Measurements from ENCODE around the gene ABCB8. TPM values are rescaled to one million over a fixed set of nuclear protein-coding genes. Genes with fewer than 3 reads are reported as not detected.

Gene ABCB8
- total RNA-seq, 2 experiments from 2014 or later: 57.0 to 62.2 TPM

DNA sequence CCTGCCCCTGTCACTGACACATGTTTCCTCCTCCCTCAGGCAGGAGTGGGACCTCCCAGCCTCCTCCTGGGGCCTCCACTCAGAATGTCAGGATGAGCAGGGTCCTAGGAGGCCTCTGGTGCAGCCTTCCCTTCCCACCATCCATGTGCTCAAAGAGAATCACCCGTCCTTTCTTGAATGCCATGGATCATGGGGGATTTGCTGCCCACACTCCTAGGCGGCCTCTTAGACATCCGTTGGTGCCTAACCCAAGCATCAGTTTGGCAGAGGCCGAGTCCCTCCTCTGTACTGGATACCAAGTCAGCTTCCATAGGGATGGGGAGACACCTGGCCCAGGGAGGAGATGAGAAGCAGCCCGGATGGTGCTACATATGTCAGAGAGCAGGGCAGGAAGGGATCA is 30.4 kb upstream of the ABCB8 start:
- H3K36me3 Mint-ChIP-seq (ENCODE audit: low read depth): no peaks in the 10 kb centered on the region
- peak overlapping the region; percentile 58 for H3K4me3 Mint-ChIP-seq
- DNase-seq (no peak), ATAC-seq (ENCODE audit: poor library complexity) (no peak)
- peaks cover 73% of the 10 kb centered on the region for H3K4me1 ChIP-seq (ENCODE audit: insufficient read depth, low read length)
- POLR2A ChIA-PET: interaction anchor here (0.7 to 2.3 kb wide), 3 partner anchors 11 to 16 kb away, joined by 4 to 7 read pairs (median 7); no protein-coding TSS in a partner anchor
- H3K9me3 Mint-ChIP-seq: no peaks in the 10 kb centered on the region
- TF ChIP-seq, protein P1, sequence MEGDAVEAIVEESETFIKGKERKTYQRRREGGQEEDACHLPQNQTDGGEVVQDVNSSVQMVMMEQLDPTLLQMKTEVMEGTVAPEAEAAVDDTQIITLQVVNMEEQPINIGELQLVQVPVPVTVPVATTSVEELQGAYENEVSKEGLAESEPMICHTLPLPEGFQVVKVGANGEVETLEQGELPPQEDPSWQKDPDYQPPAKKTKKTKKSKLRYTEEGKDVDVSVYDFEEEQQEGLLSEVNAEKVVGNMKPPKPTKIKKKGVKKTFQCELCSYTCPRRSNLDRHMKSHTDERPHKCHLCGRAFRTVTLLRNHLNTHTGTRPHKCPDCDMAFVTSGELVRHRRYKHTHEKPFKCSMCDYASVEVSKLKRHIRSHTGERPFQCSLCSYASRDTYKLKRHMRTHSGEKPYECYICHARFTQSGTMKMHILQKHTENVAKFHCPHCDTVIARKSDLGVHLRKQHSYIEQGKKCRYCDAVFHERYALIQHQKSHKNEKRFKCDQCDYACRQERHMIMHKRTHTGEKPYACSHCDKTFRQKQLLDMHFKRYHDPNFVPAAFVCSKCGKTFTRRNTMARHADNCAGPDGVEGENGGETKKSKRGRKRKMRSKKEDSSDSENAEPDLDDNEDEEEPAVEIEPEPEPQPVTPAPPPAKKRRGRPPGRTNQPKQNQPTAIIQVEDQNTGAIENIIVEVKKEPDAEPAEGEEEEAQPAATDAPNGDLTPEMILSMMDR (IDR thresholded peaks at IDR 0.05): no peak
- peaks cover 53% of the 10 kb centered on the region for H3K4me1 Mint-ChIP-seq (ENCODE audit: low read depth)
- peaks cover 5% of the 10 kb centered on the region for H3K36me3 ChIP-seq (ENCODE audit: insufficient read depth, low read length)
- no peaks in the 10 kb centered on the region for H3K27me3 ChIP-seq (ENCODE audit: control insufficient read depth in 1 of 2, insufficient read depth in 2 of 2, low read length in 2 of 2)
- CTCF ChIA-PET: interaction anchor here (1.6 kb wide), 1 partner anchor 20 kb away, joined by 3 read pairs; no protein-coding TSS in a partner anchor
- no peak overlapping the region for H3K27ac Mint-ChIP-seq
- no peak overlapping the region for H3K27ac ChIP-seq (ENCODE audit: low read depth in 1 of 2, low read length in 2 of 2)
- intact Hi-C loops (cut with DNase I, micrococcal nuclease): no loop called here
- no peaks in the 10 kb centered on the region for H3K9me3 ChIP-seq (ENCODE audit: control insufficient read depth in 1 of 2, insufficient read depth in 1 of 2, low read length in 2 of 2)
- no peaks in the 10 kb centered on the region for H3K27me3 Mint-ChIP-seq
- H3K4me3 ChIP-seq (ENCODE audit: low read length): no peak overlapping the region

DNA sequence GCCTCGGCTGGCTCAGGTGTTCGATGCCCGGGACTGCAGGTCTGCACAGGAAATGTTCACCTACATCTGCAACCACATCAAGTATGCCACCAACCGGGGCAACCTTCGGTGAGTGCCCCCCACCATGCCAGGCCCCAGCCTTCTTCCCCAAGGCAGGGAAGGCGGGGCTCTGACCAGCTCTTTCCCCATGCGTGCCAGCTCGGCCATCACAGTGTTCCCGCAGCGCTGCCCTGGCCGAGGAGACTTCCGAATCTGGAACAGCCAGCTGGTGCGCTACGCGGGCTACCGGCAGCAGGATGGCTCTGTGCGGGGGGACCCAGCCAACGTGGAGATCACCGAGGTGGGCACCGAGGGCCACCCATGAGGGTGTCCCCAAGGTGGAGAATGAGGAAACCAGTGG is 29.9 kb upstream of the ABCB8 start:
- CTCF ChIA-PET: interaction anchor here (1.6 kb wide), 1 partner anchor 20 kb away, joined by 3 read pairs; no protein-coding TSS in a partner anchor
- Histone ChIP-seq H3K4me1 (ENCODE audit: insufficient read depth, low read length) (peaks cover 69% of the 10 kb centered on the region), H3K27ac (ENCODE audit: low read depth in 1 of 2, low read length in 2 of 2) (no peak overlapping the region), H3K4me3 (ENCODE audit: low read length) (no peak overlapping the region), H3K9me3 (ENCODE audit: control insufficient read depth in 1 of 2, insufficient read depth in 1 of 2, low read length in 2 of 2) (no peaks in the 10 kb centered on the region), H3K27me3 (ENCODE audit: control insufficient read depth in 1 of 2, insufficient read depth in 2 of 2, low read length in 2 of 2) (no peaks in the 10 kb centered on the region), H3K36me3 (ENCODE audit: insufficient read depth, low read length) (peaks cover 5% of the 10 kb centered on the region)
- DNase-seq: peak in 1 of 14 experiments; percentile 12
- H3K36me3 Mint-ChIP-seq (ENCODE audit: low read depth): no peaks in the 10 kb centered on the region
- H3K9me3 Mint-ChIP-seq: no peaks in the 10 kb centered on the region
- intact Hi-C loops (cut with DNase I, micrococcal nuclease): no loop called here
- peak overlapping the region; percentile 7 for H3K4me3 Mint-ChIP-seq
- no peak for ATAC-seq (ENCODE audit: poor library complexity)
- H3K27ac Mint-ChIP-seq: peak overlapping the region; percentile 42
- H3K4me1 Mint-ChIP-seq (ENCODE audit: low read depth): peaks cover 51% of the 10 kb centered on the region
- POLR2A ChIA-PET: interaction anchor here (0.7 to 2.3 kb wide), 2 partner anchors 10 to 12 kb away, joined by 4 to 7 read pairs; no protein-coding TSS in a partner anchor
- no peaks in the 10 kb centered on the region for H3K27me3 Mint-ChIP-seq
- TF ChIP-seq, protein P1 (IDR thresholded peaks at IDR 0.05): no peak

DNA sequence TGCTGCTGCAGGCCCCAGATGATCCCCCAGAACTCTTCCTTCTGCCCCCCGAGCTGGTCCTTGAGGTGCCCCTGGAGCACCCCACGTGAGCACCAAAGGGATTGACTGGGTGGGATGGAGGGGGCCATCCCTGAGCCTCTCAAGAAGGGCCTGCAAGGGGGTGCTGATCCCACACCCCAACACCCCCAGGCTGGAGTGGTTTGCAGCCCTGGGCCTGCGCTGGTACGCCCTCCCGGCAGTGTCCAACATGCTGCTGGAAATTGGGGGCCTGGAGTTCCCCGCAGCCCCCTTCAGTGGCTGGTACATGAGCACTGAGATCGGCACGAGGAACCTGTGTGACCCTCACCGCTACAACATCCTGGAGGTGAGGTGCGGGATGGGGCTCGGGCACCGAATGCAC is 29.2 kb upstream of the ABCB8 start:
- ATAC-seq (ENCODE audit: poor library complexity): no peak

More for the DNA sequence above, 29.2 kb upstream of the ABCB8 start:
- ChIA-PET CTCF (no interaction called here), POLR2A (no interaction called here)
- Mint-ChIP-seq H3K4me1 (ENCODE audit: low read depth) (peaks cover 47% of the 10 kb centered on the region), H3K27me3 (no peaks in the 10 kb centered on the region), H3K4me3 (no peak overlapping the region), H3K36me3 (ENCODE audit: low read depth) (no peaks in the 10 kb centered on the region), H3K9me3 (no peaks in the 10 kb centered on the region), H3K27ac (no peak overlapping the region)
- Histone ChIP-seq H3K27ac (ENCODE audit: low read depth in 1 of 2, low read length in 2 of 2) (no peak overlapping the region), H3K36me3 (ENCODE audit: insufficient read depth, low read length) (peaks cover 5% of the 10 kb centered on the region), H3K27me3 (ENCODE audit: control insufficient read depth in 1 of 2, insufficient read depth in 2 of 2, low read length in 2 of 2) (no peaks in the 10 kb centered on the region), H3K4me3 (ENCODE audit: low read length) (no peak overlapping the region), H3K9me3 (ENCODE audit: control insufficient read depth in 1 of 2, insufficient read depth in 1 of 2, low read length in 2 of 2) (no peaks in the 10 kb centered on the region), H3K4me1 (ENCODE audit: insufficient read depth, low read length) (peaks cover 62% of the 10 kb centered on the region)
- TF ChIP-seq, protein P1 (IDR thresholded peaks at IDR 0.05): no peak
- DNase-seq: no peak
- intact Hi-C loops (cut with DNase I, micrococcal nuclease): no loop called here
